Endothelial cell of umbilical vein (primary cell): ENCODE data around the gene TBX21. TPM values are rescaled to one million over a fixed set of nuclear protein-coding genes. Genes with fewer than 3 reads are reported as not detected.

Source experiments
- BruUV-seq: library from RNA; stranded (reverse); fragments of 400-500 nt; replicated peaks from 2 replicates; lab custom pipeline; 2021; lab: Mats Ljungman, UMichigan
- CTCF ChIA-PET: fragments of 300-600, 350-600 bp; sonication (Branson Sonifier 250); formaldehyde crosslinking; loops from one replicate; lab custom pipeline; 2021; ENCODE audit warnings: antibody characterized with exemption, inconsistent platforms; lab: Charles Lee
- POLR2A ChIA-PET: fragments of 300-600, 350-600 bp; sonication (Branson Sonifier 250); formaldehyde crosslinking; loops from one replicate; lab custom pipeline; 2021; ENCODE audit warnings: antibody characterized with exemption, inconsistent platforms; lab: Charles Lee
- DNase-seq: peaks from one replicate; pipeline ENCODE4 v3.0.0-alpha.2; 2011; ENCODE audit warnings: low read depth, low spot score
- FAIRE-seq: peaks from 2 replicates; lab custom pipeline; 2011; peaks lifted over from hg19 to GRCh38; lab: Jason Lieb, UNC
- H2AFZ ChIP-seq: 2 replicates; pipeline ENCODE4 v1.6.0; 2012; ENCODE audit warnings: low read depth, low read length, control low read depth, inconsistent platforms
- H3K27ac ChIP-seq: 2 replicates; pipeline ENCODE4 v1.5.1; 2011; ENCODE audit warnings: low read depth, mild to moderate bottlenecking, control low read depth, low read length, moderate library complexity; ENCODE audit not compliant: insufficient read depth
- H3K27me3 ChIP-seq, 2 experiments: 2 replicates each; pipeline versions ENCODE4 v1.6.0 to v1.6.1; 2011; ENCODE audit warnings: low read length in 2 of 2, mixed read lengths in 1 of 2; ENCODE audit not compliant: control insufficient read depth in 2 of 2, insufficient read depth in 2 of 2
- H3K36me3 ChIP-seq, 2 experiments: 2 replicates in 1 of 2; 3 replicates in 1 of 2; pipeline ENCODE4 v1.5.1; 2011; ENCODE audit warnings: low read length in 2 of 2, mild to moderate bottlenecking in 1 of 2, moderate library complexity in 1 of 2; ENCODE audit not compliant: control insufficient read depth in 2 of 2, insufficient read depth in 2 of 2; ENCODE audit errors: extremely low read depth in 1 of 2
- H3K4me1 ChIP-seq: 3 replicates; pipeline ENCODE4 v1.5.1; 2011; ENCODE audit warnings: mild to moderate bottlenecking, low read length; ENCODE audit not compliant: control insufficient read depth, insufficient read depth; ENCODE audit errors: extremely low read depth
- H3K4me2 ChIP-seq: 2 replicates; pipeline ENCODE4 v1.6.1; 2011; ENCODE audit warnings: low read length, control low read depth, mixed read lengths; ENCODE audit not compliant: insufficient read depth
- H3K4me3 ChIP-seq, 3 experiments: fragments of 200-600 bp in 1 of 3; sonication (generic), shearing (Covaris generic) in 1 of 3; replicated peaks in 1 of 3; 2 replicates each; pipeline ENCODE4 v1.5.1; 2011 to 2016; ENCODE audit warnings: control low read depth in 3 of 3, low read length in 3 of 3, mild to moderate bottlenecking in 2 of 3, inconsistent platforms in 1 of 3, low read depth in 1 of 3, moderate library complexity in 1 of 3; ENCODE audit not compliant: insufficient read depth in 1 of 3
- H3K79me2 ChIP-seq: 2 replicates; pipeline ENCODE4 v1.6.0; 2012; ENCODE audit warnings: low read length, inconsistent platforms; ENCODE audit not compliant: control insufficient read depth, insufficient read depth
- H3K9ac ChIP-seq: replicated peaks from 2 replicates; pipeline ENCODE3; 2011; ENCODE audit warnings: low read length, control low read depth; ENCODE audit not compliant: insufficient read depth; ENCODE audit errors: extremely low read depth
- H3K9me1 ChIP-seq: replicated peaks from 3 replicates; pipeline ENCODE4 v1.6.0; 2011; ENCODE audit warnings: mild to moderate bottlenecking, low read length; ENCODE audit not compliant: control insufficient read depth, insufficient read depth; ENCODE audit errors: extremely low read depth
- H3K9me3 ChIP-seq: replicated peaks from 2 replicates; pipeline ENCODE4 v1.5.1; 2012; ENCODE audit warnings: low read length, inconsistent platforms; ENCODE audit not compliant: control insufficient read depth, insufficient read depth
- H4K20me1 ChIP-seq: replicated peaks from 2 replicates; pipeline ENCODE3; 2011; ENCODE audit warnings: mild to moderate bottlenecking, low read length; ENCODE audit not compliant: control insufficient read depth, insufficient read depth; ENCODE audit errors: extremely low read depth
- EZH2 ChIP-seq: IDR thresholded peaks from 2 replicates; pipeline ENCODE4 v1.6.1; 2012; ENCODE audit warnings: borderline replicate concordance, low read depth, mild to moderate bottlenecking, moderate library complexity, low read length, inconsistent platforms; ENCODE audit not compliant: severe bottlenecking
- FOS ChIP-seq: IDR thresholded peaks from 2 replicates; pipeline ENCODE4 v1.6.1; 2011; ENCODE audit warnings: mild to moderate bottlenecking, low read length, moderate library complexity, borderline replicate concordance; ENCODE audit not compliant: insufficient read depth
- GATA2 ChIP-seq: IDR thresholded peaks from 2 replicates; pipeline ENCODE4 v1.7.0; 2011; ENCODE audit warnings: low read depth, mild to moderate bottlenecking, moderate library complexity, mixed read lengths, low read length; ENCODE audit not compliant: insufficient read length, insufficient read depth
- JUN ChIP-seq: IDR thresholded peaks from 2 replicates; pipeline ENCODE4 v1.6.1; 2011; ENCODE audit warnings: borderline replicate concordance, low read depth; ENCODE audit not compliant: insufficient read length, insufficient read depth
- MAX ChIP-seq: IDR thresholded peaks from 2 replicates; pipeline ENCODE4 v1.6.1; 2011; ENCODE audit not compliant: insufficient read depth, insufficient read length
- MYC ChIP-seq: IDR thresholded peaks from one replicate; pipeline ENCODE4 v1.6.1; 2011; ENCODE audit warnings: mild to moderate bottlenecking, low read depth, low read length
- POLR2A ChIP-seq: IDR thresholded peaks from 2 replicates; pipeline ENCODE4 v1.6.1; 2012; ENCODE audit warnings: low read depth, mild to moderate bottlenecking, control low read depth, low read length
- POLR2AphosphoS5 ChIP-seq: IDR thresholded peaks from 2 replicates; pipeline ENCODE4 v1.6.1; 2012; ENCODE audit warnings: low read depth, mild to moderate bottlenecking, control low read depth, low read length, moderate library complexity; ENCODE audit not compliant: insufficient read depth
- dilution Hi-C: fragments of 300-500 bp; cut with MboI; formaldehyde crosslinking; loops from one replicate; pipeline ENCODE4 v1.15.0; 2019; ENCODE audit warnings: low sequenced_read_pairs; ENCODE audit not compliant: extremely low pct_ligation_motif_present
- intact Hi-C: fragments of 100-400 bp; cut with micrococcal nuclease; formaldehyde crosslinking; loops from one replicate; pipeline ENCODE4 v1.10.0; 2022
- polyA plus RNA-seq, 4 experiments: library from polyadenylated mRNA; depleted of rRNA in 3 of 4; stranded (reverse) in 3 of 4; unstranded in 1 of 4; fragments of >200 nt; gene quantifications; 2 replicates each; pipeline versions ENCODE4 v1.2.1 to v1.2.3, GENCODE V29; 2011 to 2012; ENCODE audit warnings: missing spikeins in 1 of 4
- total RNA-seq: library from RNA; stranded (reverse); gene quantifications from 2 replicates; pipeline ENCODE4 v1.2.3, GENCODE V29; 2021
- TF ChIP-seq, protein P1 (sequence below), 2 donors: IDR thresholded peaks; 1 replicate in 1 of 2; 2 replicates in 1 of 2; pipeline ENCODE4 v1.5.1; 2011; ENCODE audit warnings: low read length in 2 of 2, mild to moderate bottlenecking in 2 of 2, moderate library complexity in 2 of 2, control low read depth in 1 of 2, inconsistent platforms in 1 of 2, low read depth in 1 of 2; ENCODE audit not compliant: insufficient read depth in 1 of 2; ENCODE audit errors: extremely low read depth in 1 of 2

The TBX21 gene
- total and polyA plus RNA-seq, 2 donors (not counting 3 experiments of a cell fraction or from before 2014, with no cell fraction given), result not detected

DNA sequence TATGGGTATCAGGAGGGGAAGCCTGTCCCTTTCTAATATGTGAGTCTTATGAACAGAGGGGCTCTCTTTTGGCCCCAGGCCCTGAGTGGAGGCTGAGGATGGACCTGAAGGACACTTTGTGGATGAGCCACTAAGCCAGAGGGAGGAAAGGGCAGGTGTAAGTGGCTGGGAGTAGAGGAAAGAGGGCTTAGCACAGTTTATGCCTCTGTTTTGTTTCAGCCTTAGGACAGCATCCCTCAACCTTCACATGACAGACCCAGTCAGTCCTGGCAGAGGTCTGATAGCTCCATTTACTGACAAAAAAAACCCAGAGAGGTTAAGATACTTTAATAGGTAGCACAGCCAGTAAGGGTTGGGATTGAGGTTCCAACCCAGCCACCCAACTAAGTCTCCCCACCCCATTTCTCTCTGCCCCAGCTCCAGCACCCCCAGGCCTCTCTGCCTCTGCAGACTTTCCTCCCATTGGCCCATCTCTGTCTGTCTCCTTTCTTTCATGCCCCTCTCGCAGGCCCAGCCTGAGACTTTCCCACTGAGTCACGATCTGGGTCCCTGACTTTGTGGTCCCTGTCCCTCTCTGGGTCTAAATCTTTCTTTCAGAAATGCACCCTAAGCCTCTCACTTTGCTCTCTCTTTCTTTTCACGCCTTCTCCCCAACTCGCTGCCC is 4.7 kb upstream of the TBX21 start:
- FAIRE-seq, result no peak

More for the DNA sequence above, 4.7 kb upstream of the TBX21 start:
- dilution Hi-C loops (no loop called here), intact Hi-C loops (no loop called here)
- no peak for TF ChIP-seq MAX
- TF ChIP-seq FOS, result no peak
- TF ChIP-seq JUN, result no peak
- TF ChIP-seq GATA2, result no peak
- TF ChIP-seq MYC, result no peak
- TF ChIP-seq, protein P1, sequence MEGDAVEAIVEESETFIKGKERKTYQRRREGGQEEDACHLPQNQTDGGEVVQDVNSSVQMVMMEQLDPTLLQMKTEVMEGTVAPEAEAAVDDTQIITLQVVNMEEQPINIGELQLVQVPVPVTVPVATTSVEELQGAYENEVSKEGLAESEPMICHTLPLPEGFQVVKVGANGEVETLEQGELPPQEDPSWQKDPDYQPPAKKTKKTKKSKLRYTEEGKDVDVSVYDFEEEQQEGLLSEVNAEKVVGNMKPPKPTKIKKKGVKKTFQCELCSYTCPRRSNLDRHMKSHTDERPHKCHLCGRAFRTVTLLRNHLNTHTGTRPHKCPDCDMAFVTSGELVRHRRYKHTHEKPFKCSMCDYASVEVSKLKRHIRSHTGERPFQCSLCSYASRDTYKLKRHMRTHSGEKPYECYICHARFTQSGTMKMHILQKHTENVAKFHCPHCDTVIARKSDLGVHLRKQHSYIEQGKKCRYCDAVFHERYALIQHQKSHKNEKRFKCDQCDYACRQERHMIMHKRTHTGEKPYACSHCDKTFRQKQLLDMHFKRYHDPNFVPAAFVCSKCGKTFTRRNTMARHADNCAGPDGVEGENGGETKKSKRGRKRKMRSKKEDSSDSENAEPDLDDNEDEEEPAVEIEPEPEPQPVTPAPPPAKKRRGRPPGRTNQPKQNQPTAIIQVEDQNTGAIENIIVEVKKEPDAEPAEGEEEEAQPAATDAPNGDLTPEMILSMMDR (IDR thresholded peaks at IDR 0.05; ENCODE audit: extremely low read depth in 1 of 2, insufficient read depth in 1 of 2, low read depth in 1 of 2, low read length in 2 of 2), result no peak
- no peak for TF ChIP-seq POLR2AphosphoS5
- no peak for TF ChIP-seq POLR2A
- no peak for TF ChIP-seq EZH2
- no TSS peak for BruUV-seq
- no peaks in the 10 kb centered on the region for H3K4me1 ChIP-seq
- no peaks in the 10 kb centered on the region for H3K79me2 ChIP-seq
- H3K4me2 ChIP-seq, result no peak overlapping the region
- H3K4me3 ChIP-seq, result no peak overlapping the region
- H3K9ac ChIP-seq, result no peak overlapping the region
- no peaks in the 10 kb centered on the region for H3K9me3 ChIP-seq
- no peak overlapping the region for H3K27ac ChIP-seq
- peaks cover 21 to 24% of the 10 kb centered on the region in 2 experiments for H3K27me3 ChIP-seq
- no peak overlapping the region for H2AFZ ChIP-seq
- H4K20me1 ChIP-seq, result no peaks in the 10 kb centered on the region
- ChIA-PET POLR2A (no interaction called here), CTCF (no interaction called here)
- no peaks in the 10 kb centered on the region for H3K9me1 ChIP-seq
- no peaks in the 10 kb centered on the region for H3K36me3 ChIP-seq
- no peak for DNase-seq
